ENCODE results near the gene SLC41A3.

SLC41A3 gene

GRCh38 chr3:126035362-126036050, 48.4 kb downstream of the SLC41A3 start:
- TF ChIP-seq CTCF (IDR thresholded peaks at IDR 0.05; ENCODE audit: low read depth, low read length, missing control alignments): no peak
- DNase-seq (ENCODE audit: extremely low read depth, low read depth): no peak
- no peak overlapping the region for H3K4me3 ChIP-seq (replicated peaks; ENCODE audit: low read depth, low read length)

- TF ChIP-seq CTCF (IDR thresholded peaks at IDR 0.05; ENCODE audit: low read depth, low read length, missing control alignments): no peak
- no peak for DNase-seq (ENCODE audit: extremely low read depth, low read depth)
- H3K4me3 ChIP-seq (replicated peaks; ENCODE audit: low read depth, low read length): no peak overlapping the region
Measured at GRCh38 chr3:126034481-126035361, 49.2 kb downstream of the SLC41A3 start.

GRCh38 chr3:126033765-126034164, 50.2 kb downstream of the SLC41A3 start:
- TF ChIP-seq CTCF (IDR thresholded peaks at IDR 0.05; ENCODE audit: low read depth, low read length, missing control alignments): no peak
- no peak for DNase-seq (ENCODE audit: extremely low read depth, low read depth)
- no peak overlapping the region for H3K4me3 ChIP-seq (replicated peaks; ENCODE audit: low read depth, low read length)

GRCh38 chr3:126033051-126033745, 50.7 kb downstream of the SLC41A3 start:
- no peak overlapping the region for H3K4me3 ChIP-seq (replicated peaks; ENCODE audit: low read depth, low read length)
- no peak for TF ChIP-seq CTCF (IDR thresholded peaks at IDR 0.05; ENCODE audit: low read depth, low read length, missing control alignments)
- DNase-seq (ENCODE audit: extremely low read depth, low read depth): no peak

GRCh38 chr3:126031981-126032471, 51.9 kb downstream of the SLC41A3 start:
- DNase-seq (ENCODE audit: extremely low read depth, low read depth): no peak
- no peak for TF ChIP-seq CTCF (IDR thresholded peaks at IDR 0.05; ENCODE audit: low read depth, low read length, missing control alignments)
- H3K4me3 ChIP-seq (replicated peaks; ENCODE audit: low read depth, low read length): no peak overlapping the region

- no peak for TF ChIP-seq CTCF (IDR thresholded peaks at IDR 0.05; ENCODE audit: low read depth, low read length, missing control alignments)
- no peak overlapping the region for H3K4me3 ChIP-seq (replicated peaks; ENCODE audit: low read depth, low read length)
- no peak for DNase-seq (ENCODE audit: extremely low read depth, low read depth)
Measured at GRCh38 chr3:126030455-126030854, 53.5 kb downstream of the SLC41A3 start.
